Measurements from ENCODE around the gene TMEM221. TPM values are rescaled to one million over a fixed set of nuclear protein-coding genes. Genes with fewer than 3 reads are reported as not detected.

Gene TMEM221
- total and polyA plus RNA-seq, 10 of the 15 experiments (the other 5 are each of a cell fraction or from before 2014, with no cell fraction given), result 0.04 to 0.24 TPM; not detected in 8

DNA sequence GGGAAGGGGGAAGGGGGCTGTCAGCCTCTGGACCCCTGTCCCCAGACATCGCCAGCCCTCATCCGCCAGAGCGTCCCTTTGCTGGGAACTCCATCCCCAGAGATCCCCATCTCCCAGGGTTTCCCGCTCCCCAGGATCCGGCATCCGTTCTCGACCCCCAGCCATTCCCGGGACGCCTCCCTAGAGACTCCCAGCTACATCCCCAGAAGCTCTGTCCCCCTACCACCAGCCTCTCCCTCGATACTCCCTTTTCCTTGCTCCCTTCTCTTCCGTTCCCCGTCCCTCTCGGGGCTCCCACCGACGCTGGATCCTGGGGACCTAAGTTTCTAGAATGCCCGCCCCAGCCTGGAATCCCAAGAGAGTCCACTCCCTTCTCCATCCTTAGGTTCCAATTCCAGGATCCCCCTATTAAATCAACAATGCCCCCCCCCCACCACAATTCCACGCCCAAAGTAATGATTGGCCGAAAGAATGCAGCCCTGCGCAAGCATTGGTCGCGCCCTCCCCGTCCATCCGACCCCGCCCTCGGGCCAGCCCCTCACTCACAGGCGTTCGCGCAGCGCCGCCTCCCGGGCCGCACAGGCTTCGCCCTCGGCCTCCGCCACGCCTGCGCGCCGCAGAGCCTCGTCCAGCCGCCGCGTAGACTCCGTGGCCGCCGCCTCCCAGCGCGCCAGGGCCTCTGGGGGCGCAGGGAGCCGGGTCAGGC, 57.6 kb downstream of the TMEM221 start (continued):
- TF ChIP-seq MEF2A (IDR thresholded peaks at IDR 0.05; ENCODE audit: insufficient read depth, low read depth, low read length) (no peak), SMAD1 (IDR thresholded peaks at IDR 0.05; ENCODE audit: low read depth, partially characterized antibody) (no peak), EED (IDR thresholded peaks at IDR 0.05; ENCODE audit: low read depth) (no peak), TBL1XR1 (IDR thresholded peaks at IDR 0.05; ENCODE audit: low read depth, low read length) (no peak), HCFC1 (IDR thresholded peaks at IDR 0.05; ENCODE audit: low read length) (no peak), CBX5 (IDR thresholded peaks at IDR 0.05; ENCODE audit: low read depth) (no peak), SUPT20H (IDR thresholded peaks at IDR 0.05; ENCODE audit: borderline replicate concordance, control insufficient read depth, low read depth, low read length) (no peak), SMARCA5 (IDR thresholded peaks at IDR 0.05) (peak; percentile 64; the same call in 1 of the 2 replicates), NR2F1 (conservative IDR thresholded peaks at IDR 0.05) (no peak), YY1 (IDR thresholded peaks at IDR 0.05; ENCODE audit: low read depth, low read length) (peak; percentile 46; the same call in 1 of the 2 replicates), JUNB (IDR thresholded peaks at IDR 0.05) (no peak), SMAD5 (IDR thresholded peaks at IDR 0.05; ENCODE audit: low read depth) (no peak), MYC (IDR thresholded peaks at IDR 0.05; ENCODE audit: insufficient read depth, insufficient read length, insufficient replicate concordance, low read length, severe bottlenecking) (no peak), NR2C1 (IDR thresholded peaks at IDR 0.05) (no peak), LARP7 (IDR thresholded peaks at IDR 0.05) (no peak; the same call in 1 of the 2 replicates), BCL11A (IDR thresholded peaks at IDR 0.05; ENCODE audit: low read depth, low read length) (no peak), PAX8 (IDR thresholded peaks at IDR 0.05) (no peak), NRF1 (conservative IDR thresholded peaks at IDR 0.05; ENCODE audit: low read depth, low read length) (peak; percentile 53), CEBPB (IDR thresholded peaks at IDR 0.05; ENCODE audit: borderline replicate concordance in 1 of 2, low read depth in 2 of 2, low read length in 2 of 2) (no peak), BACH1 (IDR thresholded peaks at IDR 0.05; ENCODE audit: borderline replicate concordance) (peak; percentile 71), TCF7 (IDR thresholded peaks at IDR 0.05; ENCODE audit: borderline replicate concordance) (no peak), NFXL1 (IDR thresholded peaks at IDR 0.05; ENCODE audit: borderline replicate concordance) (no peak), NR2C2 (IDR thresholded peaks at IDR 0.05; ENCODE audit: borderline replicate concordance, control insufficient read depth, insufficient read length, low read depth) (no peak), ZBED1 (IDR thresholded peaks at IDR 0.05; ENCODE audit: borderline replicate concordance) (no peak), EGR1 (IDR thresholded peaks at IDR 0.05; ENCODE audit: borderline replicate concordance in 1 of 2, low read depth in 2 of 2, low read length in 2 of 2) (no peak), HDAC6 (IDR thresholded peaks at IDR 0.05; ENCODE audit: unreplicated experiment) (no peak)
- TF ChIP-seq, protein P1, sequence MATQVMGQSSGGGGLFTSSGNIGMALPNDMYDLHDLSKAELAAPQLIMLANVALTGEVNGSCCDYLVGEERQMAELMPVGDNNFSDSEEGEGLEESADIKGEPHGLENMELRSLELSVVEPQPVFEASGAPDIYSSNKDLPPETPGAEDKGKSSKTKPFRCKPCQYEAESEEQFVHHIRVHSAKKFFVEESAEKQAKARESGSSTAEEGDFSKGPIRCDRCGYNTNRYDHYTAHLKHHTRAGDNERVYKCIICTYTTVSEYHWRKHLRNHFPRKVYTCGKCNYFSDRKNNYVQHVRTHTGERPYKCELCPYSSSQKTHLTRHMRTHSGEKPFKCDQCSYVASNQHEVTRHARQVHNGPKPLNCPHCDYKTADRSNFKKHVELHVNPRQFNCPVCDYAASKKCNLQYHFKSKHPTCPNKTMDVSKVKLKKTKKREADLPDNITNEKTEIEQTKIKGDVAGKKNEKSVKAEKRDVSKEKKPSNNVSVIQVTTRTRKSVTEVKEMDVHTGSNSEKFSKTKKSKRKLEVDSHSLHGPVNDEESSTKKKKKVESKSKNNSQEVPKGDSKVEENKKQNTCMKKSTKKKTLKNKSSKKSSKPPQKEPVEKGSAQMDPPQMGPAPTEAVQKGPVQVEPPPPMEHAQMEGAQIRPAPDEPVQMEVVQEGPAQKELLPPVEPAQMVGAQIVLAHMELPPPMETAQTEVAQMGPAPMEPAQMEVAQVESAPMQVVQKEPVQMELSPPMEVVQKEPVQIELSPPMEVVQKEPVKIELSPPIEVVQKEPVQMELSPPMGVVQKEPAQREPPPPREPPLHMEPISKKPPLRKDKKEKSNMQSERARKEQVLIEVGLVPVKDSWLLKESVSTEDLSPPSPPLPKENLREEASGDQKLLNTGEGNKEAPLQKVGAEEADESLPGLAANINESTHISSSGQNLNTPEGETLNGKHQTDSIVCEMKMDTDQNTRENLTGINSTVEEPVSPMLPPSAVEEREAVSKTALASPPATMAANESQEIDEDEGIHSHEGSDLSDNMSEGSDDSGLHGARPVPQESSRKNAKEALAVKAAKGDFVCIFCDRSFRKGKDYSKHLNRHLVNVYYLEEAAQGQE (IDR thresholded peaks at IDR 0.05; ENCODE audit: low read depth, low read length), result no peak
- TF ChIP-seq, protein P2, sequence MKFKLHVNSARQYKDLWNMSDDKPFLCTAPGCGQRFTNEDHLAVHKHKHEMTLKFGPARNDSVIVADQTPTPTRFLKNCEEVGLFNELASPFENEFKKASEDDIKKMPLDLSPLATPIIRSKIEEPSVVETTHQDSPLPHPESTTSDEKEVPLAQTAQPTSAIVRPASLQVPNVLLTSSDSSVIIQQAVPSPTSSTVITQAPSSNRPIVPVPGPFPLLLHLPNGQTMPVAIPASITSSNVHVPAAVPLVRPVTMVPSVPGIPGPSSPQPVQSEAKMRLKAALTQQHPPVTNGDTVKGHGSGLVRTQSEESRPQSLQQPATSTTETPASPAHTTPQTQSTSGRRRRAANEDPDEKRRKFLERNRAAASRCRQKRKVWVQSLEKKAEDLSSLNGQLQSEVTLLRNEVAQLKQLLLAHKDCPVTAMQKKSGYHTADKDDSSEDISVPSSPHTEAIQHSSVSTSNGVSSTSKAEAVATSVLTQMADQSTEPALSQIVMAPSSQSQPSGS (IDR thresholded peaks at IDR 0.05; ENCODE audit: low read length), result no peak
